Stimulated activated CD8-positive, alpha-beta memory T cell treated with anti-CD3 and anti-CD28 coated beads, Interleukin-15, amount 100 ng/mL, for 24 hours (primary cell): ENCODE results near the gene SHROOM3.
"Not testable (repeated sequence)": the region's sequence is repeated elsewhere in the genome, so short reads cannot be mapped to it uniquely, and the experiment has no call there.

Experiments used
- DNase-seq: peaks from one replicate; pipeline ENCODE4 v3.0.0-alpha.2; 2020; ENCODE audit warnings: low read depth

The SHROOM3 gene

DNA sequence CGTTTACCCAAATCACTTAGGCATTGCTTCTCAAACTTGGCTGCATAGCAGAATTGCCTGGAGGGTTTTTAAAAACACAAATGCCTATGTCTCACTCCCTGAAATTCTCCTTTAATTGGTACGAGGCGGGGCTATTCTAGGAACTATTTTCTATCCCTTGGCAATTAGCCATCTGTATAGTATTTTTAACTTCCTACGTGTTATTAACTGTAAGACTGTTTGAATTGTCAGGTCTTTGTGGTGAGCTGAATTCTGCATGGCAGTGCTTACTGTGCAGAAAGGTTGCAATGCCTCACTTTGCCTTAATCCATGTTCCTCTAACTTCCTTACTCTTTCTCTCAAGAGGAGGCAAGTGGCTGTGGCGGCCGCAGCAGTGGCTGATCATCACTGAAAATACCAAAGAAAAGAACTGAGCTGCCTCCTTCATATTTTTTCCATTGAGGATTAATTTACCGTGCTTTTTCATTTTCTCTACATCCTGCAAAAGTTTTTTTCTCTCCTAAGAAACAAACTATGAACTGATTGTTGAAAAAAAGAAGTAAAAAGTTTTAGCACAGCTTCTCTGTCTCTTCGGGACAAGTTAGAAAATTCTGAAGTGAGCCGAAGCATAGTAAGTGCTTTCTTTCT is at the start of gene SHROOM3:
Gene SHROOM3 (plus strand): TSS at position 329 of the 627 bp plus-strand sequence. CDS start 824 bp downstream, outside the sequence.
- DNase-seq: no peak

DNA sequence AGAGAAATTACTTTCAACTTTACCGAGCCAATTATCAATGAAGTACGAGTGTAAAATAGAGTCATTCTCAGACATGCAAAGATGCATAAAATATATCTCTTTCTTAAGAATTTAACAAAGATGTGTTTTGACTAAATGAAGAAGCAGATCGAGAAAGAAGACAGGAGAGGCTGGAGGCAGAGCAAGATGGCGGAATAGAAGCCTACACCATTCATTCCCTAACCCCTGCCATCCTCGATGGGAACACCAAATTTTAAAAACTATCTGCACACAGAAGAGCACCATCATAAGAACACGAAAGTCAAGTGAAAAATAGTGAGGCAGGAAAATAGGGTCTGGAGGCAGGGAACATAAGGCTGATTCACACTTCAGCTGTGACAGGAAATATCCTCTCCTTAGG is 49.1 kb upstream of the SHROOM3 start:
- no peak for DNase-seq

DNA sequence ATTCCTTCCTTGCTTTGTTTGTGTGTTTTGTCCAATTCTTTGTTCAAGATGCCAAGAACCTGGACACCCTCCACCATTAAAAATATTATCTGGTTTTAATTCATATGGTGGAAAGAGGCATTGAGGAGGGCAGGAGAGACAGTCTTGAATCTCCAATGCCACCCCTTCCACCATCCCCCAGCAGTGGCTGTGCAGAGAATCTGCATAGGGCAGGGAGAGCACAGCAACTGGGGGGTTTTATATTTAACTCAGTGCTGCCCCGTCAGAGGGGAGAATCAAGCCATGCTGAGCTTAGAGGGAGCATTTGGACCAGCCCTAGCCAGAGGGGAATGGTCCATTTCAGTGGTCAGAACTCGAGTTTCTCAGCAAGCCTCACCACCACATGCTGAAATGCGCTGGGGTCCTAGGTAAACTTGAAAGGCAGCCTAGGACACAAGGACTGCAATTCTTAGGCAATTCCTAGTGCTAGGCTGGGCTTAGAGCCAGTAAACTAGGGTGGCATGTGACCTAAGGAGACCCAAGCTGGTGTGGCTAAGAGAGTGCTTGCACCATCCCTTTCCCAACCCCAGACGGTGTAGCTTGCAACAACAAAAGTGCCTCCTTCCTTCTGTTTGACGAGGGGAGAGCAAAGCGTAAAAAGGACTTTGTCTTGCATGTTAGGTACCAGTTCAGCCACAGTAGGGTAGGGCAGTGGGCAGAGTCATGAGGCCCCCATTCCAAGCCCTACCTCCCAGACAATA is 48.3 kb upstream of the SHROOM3 start:
- DNase-seq: no peak

DNA sequence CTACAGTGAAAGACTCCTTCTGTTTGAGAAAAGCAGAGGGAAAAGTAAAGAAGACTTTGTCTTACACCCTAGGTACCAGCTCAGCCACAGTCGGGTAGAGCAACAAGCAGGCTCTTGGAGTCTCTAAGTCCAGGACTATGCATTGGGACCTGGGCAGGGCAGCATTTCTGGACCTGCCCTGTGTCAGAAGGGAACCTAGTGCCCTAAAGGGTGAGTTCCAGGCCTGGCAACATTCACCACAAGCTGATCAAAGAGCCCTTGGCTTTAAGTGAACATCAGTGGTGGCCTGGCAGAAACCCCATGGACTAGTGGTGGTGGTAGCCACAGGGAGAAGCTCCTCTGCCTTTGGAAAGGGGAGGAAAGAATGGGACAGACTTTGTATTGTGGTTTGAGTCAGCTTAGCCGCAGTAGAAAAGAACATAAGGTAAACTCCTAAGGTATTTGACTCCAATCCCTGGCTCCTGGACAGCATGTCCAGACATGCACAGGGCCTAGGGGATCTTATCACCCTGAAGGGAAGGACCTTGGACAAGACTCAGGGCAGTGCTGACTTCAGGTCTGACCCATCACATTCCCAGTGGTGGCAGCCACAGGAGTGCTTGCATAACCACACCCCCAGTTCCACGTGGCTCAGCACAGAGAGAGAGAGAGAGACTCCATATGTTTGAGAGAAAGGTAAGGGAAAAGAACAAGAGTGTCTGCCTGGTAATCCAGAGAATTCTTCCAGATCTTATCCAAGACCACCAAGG is 46.7 kb upstream of the SHROOM3 start:
- DNase-seq: no peak

DNA sequence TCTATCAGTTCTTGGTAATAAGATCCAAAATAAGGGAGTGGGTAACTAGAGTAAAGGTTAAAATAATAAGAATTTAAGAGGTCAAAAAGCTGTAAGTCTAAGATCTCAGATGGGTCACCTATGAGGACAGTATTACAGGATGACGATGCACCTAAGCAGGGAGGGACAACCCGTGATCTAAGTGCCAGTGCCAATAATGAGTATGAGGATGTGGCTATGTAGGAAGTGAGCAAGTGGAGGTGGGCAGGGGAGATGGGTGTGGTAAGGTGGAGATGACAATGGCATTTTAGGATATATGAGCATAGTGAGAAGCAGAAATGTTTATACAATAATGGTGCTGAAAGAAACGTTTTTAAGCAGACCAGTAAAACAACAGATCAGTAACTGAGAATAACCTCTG is 33.4 kb upstream of the SHROOM3 start:
- no peak for DNase-seq

DNA sequence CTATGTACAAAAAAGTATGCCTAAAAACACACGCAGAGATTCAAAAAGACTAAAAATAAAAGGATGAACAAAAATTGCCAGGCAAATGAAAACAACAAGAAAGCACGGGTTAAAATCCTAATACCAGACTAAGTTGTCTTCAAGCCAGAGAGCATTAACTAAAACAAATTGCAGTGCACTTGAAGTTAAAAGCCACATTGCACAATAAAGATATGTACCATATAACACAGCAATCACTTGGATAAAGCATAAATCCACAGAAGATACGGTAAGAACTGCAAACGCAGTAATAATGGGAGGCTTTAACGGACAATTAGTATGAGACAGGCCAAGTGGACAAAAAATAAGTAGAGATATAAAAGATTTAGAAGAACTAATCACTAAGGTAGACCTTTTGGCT is 28.9 kb upstream of the SHROOM3 start:
- no peak for DNase-seq

DNA sequence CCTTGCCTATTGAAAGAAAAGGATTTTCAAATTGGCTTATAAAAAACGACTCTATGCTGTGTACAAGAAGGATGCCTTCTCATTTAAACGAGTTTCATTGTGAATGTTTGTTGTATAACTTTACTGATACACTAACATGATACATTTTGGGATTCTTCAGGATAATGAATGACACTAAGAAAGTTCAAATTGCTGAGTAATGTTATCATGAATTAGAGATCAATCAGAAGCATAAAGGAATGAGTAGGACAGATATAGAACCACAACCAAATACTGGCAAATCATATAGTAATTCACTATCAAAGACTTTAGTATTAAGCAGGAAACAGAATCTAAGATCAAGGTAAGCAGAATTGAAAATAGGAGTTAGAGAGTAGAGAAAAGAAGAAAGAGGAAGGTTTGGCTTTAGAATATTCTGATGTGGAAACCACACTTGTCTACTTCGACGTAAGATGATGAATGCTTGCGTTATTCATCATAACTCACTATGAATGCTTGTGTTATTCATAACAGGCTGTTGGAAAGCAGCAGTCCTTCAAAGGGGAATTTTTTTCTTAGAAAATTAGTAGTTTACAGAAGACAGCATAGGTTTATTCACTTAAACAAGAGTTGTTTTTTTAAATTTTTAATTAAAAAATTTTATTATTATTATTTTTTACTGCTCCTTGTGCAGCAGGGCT is 27.4 kb upstream of the SHROOM3 start:
- no peak for DNase-seq

DNA sequence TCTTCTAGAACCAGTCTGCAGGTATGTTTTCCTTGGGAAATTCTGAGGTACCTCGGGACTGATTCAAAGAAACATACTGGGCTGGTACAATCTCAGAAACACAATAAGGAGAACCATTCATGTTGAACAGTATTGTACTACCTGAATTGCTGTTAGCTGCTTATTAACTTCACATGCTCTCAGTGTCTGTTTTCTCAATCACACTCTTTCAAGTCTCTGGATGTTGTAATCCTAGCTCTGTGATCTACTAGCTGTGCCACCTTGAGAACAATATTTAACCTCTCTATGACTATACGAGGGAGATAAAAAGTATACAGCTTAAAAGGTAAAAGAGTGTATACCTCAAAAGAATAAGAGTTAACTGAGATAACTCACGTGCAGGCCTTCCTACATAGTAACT is 24.4 kb upstream of the SHROOM3 start:
- DNase-seq: no peak

DNA sequence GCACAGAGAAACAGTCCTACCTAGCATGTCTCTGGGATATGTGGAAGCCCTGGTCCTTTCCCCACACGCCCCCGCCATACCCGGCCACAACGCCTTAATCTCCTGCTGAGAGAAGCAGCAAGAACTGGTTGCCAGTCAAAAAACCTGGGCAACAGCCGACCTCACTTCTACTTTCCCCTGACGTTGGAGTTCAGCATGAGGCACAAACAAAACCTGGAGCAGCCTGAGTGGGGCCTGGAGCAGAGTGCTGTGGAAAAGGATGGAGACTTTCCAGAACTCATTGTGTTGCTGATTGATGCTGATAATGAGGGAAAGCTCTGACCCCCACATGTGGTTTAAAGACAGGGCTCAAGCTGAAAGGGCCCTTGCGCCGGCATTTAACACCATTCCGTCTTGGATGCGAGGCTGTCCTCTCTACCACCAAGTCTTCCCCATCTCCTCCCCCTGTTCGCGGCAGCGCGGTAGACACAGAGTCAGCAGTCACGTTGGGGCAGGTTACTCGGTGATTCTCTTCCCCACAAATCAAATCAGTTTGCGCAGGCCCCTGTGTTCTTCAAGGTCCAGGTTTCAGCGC is 14.8 kb upstream of the SHROOM3 start:
- DNase-seq: no peak

DNA sequence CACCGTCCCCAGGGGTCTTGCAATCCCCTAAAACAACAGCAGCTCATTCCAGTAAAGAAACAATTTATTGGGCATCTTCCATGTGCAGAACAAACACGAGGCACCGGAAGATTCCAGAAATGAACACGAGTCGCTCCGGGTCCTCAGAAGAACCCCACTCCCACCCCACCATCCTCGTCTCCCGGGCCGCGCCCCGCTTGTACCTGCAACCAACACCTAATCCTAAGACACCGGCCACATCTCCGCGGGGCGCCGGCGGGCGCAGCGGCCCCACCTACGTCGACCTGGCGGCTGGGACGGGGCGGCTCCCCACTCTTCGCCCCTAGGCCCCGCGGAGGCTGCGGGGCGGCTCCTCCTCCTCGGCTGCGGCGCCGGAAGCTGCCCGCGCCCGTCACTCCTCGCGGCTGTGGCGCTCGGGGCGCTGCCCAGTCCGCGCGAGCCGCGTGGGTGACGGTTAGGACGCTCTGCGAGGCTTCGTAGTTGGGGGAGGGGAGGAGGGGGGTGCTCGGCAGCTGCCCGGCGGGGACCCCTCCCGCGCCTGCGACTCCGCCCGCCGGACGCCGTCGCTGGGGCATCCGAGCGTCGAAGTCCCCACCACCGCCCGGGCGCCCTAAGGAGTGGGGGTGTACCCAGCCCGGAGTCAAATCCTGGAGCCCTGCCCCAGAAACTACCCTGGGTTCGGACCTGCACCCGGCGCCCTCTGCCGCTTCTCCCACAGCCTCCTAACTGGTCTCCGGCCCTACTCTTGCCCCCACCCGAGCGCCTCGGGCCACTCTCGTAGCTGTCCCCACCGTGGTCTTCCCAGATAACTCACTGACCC is 14.1 kb upstream of the SHROOM3 start, which contains the start of gene CCDC158:
Gene CCDC158 (minus strand): TSS at position 380 of the 820 bp plus-strand sequence. CDS start 17,934 bp downstream, outside the sequence.
- DNase-seq: no peak

DNA sequence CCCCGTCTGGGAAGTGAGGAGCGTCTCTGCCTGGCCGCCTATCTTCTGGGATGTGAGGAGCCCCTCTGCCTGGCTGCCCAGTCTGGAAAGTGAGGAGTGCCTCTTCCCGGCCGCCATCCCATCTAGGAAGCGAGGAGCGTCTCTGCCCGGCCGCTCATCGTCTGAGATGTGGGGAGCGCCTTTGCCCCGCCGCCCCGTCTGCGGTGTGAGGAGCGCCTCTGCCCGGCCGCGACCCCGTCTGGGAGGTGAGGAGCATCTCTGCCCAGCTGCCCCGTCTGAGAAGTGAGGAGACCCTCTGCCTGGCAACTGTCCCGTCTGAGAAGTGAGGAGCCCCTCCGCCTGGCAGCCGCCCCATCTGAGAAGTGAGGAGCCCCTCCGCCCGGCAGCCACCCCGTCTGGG is 11.9 kb upstream of the SHROOM3 start:
- DNase-seq: not testable (repeated sequence)

DNA sequence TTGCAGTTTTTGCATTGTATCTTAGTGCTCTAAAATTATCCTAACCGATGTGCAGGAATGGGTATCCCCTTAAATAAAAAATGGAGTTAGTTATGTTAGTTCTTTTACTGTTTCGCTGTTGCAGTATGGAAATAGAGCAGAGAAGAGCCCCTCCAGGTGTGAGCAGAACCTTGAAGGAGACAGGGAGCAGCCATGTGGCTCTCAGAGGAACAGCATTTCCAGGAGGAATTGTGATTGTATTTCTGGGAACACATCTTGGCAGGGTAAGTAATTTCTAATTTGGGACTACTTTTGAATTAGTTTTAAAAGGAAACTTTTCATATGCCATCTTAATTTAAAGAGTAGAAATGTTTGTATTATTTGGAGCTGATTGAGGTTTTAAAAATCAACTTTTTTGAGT is 8.8 kb upstream of the SHROOM3 start:
- DNase-seq: no peak

DNA sequence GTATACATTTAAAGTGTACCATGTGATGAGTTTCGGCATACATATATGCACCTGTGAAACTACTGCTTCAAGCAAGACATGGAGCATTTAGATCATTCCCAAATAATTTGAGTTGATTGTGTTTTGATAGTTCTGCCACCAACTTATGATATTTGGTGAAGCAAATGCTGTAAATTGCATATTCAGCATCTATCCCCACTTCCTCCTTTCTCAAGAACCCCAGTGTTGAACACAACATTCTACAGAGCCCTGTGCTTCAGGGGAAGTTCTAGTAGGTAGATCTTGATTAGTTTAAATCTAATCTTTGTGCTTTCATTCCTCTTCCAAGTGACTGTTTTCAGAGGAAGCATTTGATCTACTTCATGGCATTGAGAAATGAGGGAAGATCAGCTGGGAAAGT is 5.4 kb upstream of the SHROOM3 start:
- no peak for DNase-seq

DNA sequence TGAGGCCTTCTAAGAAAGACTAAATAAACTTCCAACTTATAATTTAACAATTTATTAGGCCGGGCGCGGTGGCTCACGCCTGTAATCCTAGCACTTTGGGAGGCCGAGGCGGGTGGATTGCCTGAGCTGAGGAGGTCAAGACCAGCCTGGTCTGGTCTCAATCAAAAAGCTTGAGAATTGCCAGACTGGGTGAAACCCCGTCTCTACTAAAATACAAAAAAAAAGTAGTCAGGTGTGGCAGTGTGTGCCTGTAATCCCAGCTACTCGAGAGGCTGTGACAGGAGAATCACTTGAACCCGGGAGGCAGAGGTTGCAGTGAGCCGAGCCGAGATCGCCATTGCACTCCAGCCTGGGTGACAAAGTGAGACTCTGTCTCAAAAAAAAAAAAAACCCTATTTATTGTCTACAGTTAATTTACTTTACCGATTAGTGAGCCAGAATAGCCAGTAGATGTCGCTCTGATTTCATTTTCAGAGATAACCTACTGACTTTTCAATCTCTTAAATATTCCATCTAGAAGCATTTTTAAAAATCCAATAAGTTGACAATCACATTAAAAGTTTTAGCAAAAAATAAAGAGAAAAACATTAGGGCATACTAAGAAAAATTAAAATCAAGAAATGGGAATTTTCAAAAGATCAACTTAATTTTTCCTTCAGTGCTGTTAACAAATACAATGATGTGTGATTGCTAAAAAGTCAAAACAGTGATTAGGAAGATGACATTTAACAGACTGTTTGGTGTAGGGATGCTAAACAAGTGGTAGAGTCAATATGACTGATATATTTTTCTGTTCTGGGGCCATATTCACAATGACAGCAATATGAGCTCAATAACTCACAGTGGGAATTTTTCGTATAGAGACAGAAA is 4.3 kb upstream of the SHROOM3 start:
- no peak for DNase-seq

DNA sequence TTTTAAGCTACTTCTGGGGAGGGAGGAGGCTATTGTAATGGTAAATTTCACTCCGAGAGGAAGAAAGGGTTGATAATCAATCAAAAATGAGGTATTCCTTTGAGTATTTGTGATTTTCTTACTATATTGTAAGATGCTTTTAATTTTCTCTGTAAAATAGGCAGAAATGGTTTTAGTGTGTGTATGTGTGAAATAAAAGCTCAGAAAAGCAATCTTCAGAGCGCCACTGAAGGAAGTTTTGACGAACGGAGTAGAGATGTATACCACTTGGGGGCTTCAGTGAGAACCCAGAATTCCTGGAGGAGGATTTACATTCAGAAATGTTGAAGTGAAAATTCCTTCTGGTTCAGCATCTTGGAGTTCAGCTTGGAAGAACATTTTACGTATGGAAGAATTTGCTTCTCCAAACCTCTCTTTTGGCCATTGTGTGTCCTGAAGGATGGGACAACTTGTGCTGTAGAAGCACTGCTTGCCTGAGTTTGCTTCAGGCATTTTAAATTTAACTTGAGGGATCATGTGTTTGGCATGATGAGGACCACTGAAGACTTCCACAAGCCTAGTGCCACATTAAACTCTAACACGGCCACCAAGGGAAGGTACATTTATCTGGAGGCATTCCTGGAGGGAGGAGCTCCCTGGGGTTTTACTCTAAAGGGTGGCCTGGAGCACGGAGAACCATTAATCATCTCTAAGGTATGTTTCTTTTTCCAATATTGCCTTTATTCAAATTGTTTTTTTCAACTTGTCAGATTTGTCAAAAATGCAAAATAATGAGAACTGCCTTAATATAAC is 695 bp downstream of the SHROOM3 start:
- DNase-seq: no peak

DNA sequence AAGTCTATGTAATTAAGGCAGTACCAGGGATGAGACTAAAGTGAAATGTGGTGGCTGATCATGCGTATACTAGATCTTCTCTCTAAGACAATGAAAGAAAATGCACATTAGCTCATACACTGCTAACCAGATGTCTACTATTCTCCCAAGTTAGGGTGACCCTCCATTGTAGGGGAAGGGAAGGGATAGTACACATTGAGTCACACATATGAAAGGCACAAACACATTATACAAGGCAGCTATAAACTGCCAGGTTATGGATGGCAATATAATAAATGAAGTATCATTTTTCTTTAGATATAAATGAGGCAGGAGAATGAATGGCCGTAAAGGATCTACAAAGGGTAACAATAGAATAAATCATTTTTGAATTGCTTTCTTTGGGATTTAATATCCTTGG is 4.5 kb downstream of the SHROOM3 start:
- no peak for DNase-seq

DNA sequence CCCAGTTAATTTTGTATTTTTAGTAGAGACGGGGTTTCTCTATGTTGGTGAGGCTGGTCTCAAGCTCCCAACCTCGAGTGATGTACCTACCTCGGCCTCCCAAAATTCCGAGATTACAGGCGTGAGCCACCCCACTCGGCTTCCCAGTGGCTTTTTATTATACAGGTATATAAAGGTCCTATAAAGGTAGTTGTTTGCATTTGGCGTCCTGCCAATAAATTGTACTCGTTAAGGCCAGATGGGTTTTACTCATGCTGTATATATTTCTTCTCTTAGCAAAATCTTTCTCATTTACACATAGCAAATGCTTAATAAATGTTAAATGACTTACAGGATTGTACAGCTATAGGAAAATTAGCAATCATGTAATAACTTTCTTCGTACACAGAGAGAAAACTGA is 6.9 kb downstream of the SHROOM3 start:
- no peak for DNase-seq

DNA sequence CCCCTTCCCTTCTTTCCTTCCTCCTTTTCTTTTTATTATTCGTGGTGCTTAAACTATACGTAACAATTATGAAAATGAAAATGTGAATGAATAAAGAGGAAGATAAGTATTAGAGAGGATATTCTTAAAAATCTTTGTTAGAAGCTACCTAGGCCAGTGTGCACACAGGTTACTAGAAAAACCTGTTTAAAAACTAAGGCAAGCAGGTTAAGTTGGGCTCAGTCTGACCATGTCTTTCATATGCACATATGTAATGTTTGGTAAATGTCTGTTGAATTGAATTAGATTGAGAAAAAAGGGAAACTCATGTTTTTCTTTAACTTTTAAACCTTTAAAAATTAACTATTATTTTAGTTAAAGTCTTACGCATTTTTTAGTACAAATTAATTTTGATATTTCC is 7.8 kb downstream of the SHROOM3 start:
- no peak for DNase-seq

DNA sequence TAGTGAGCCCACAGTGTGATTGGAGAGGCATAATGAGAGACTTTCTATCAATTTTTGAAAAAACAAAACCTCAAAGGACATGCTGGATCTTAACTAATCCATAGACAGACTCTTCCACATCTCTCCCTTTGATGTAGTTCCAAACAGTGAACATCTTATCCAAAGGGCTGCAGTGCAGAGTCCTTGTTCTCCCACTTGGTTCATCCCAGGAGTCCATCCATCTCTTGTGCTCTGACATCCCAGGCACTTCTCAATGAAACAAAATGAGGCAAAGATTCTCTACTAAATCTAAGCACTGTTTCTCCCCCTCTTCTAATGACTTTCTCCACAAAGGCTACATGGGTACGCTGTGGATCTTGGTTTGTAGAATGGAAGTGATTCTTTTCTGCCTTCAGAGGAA is 8.3 kb downstream of the SHROOM3 start:
- DNase-seq: no peak
